Right cardiac atrium (tissue), 5 donors: ENCODE data around the gene TRPC4AP. TPM values are rescaled to one million over a fixed set of nuclear protein-coding genes. Genes with fewer than 3 reads are reported as not detected.
"Not testable (repeated sequence)": the region's sequence is repeated elsewhere in the genome, so short reads cannot be mapped to it uniquely, and the experiment has no call there.

Source experiments
- ATAC-seq, 2 donors: fragments of 200-7000 bp; cut with Tn5 transposase; one replicate each; pipeline versions ENCODE4 v1.8.0 to v1.9.1; 2020; ENCODE audit warnings: moderate library complexity in 2 of 2, mild to moderate bottlenecking in 1 of 2
- DNase-seq, 3 donors: peaks; one replicate each; pipeline ENCODE4 v3.0.0-alpha.2; 2020
- H3K27ac ChIP-seq: one replicate; pipeline ENCODE4 v1.5.1; 2013; ENCODE audit warnings: mild to moderate bottlenecking, low read length, control low read depth, moderate library complexity
- H3K27me3 ChIP-seq: one replicate; pipeline ENCODE4 v1.6.1; 2013; ENCODE audit not compliant: control insufficient read depth, insufficient read depth
- H3K4me1 ChIP-seq: one replicate; pipeline ENCODE4 v1.6.1; 2013; ENCODE audit warnings: low read length; ENCODE audit not compliant: control insufficient read depth, insufficient read depth
- H3K4me3 ChIP-seq: one replicate; pipeline ENCODE4 v1.5.1; 2013; ENCODE audit warnings: low read length, control low read depth
- H3K9me3 ChIP-seq: one replicate; pipeline ENCODE4 v1.6.1; 2013; ENCODE audit warnings: low read length; ENCODE audit not compliant: control insufficient read depth
- WGBS: extraction: QIAGEN DNeasy Blood & Tissue Kit; methylation state at CpG from one replicate; pipeline ENCODE4 v1.1.7; 2013; 5-methylcytosine and 5-hydroxymethylcytosine counted together
- intact Hi-C, 4 donors: fragments of 100-400 bp; cut with DNase I; formaldehyde crosslinking; loops; one replicate each; pipeline versions ENCODE4 v1.11.0 to v1.14.0; 2022 to 2023
- polyA plus RNA-seq: library from polyadenylated mRNA; stranded (reverse); fragments of 200-250 nt; gene quantifications from one replicate; pipeline ENCODE4 v1.2.3, GENCODE V29; 2013
- total RNA-seq, 4 donors: library from RNA; stranded (reverse); fragmentation: NEBNext Ultra II Directional; extraction: Animal tissue kit (Norgen Biotek cat#: 25700); gene quantifications; one replicate each; pipeline ENCODE4 v1.2.1, GENCODE V29; 2021
- donor health status: healthy with polysubstance abuse.
- donor health status: DM: no; HTN: yes; CAD: no.
- donor health status: DM: no; HTN: no; CAD: no.
- donor health status: DM: no; HTN: yes; CAD: no; lungs with severe emphysema.
- donor health status: DM: yes; HTN: yes; CAD: no.

The TRPC4AP gene
- total and polyA plus RNA-seq, 5 donors: 29.1 to 44.6 (median 34.5) TPM

GRCh38 chr20:35079472-35080347 is 12.9 kb downstream of the TRPC4AP start:
- Histone ChIP-seq H3K27me3 (no peaks in the 10 kb centered on the region), H3K4me1 (peaks cover 7% of the 10 kb centered on the region), H3K9me3 (no peaks in the 10 kb centered on the region), H3K4me3 (no peak overlapping the region), H3K27ac (no peak overlapping the region)
- 86% methylated on average over 8 of the region's 8 CpGs for WGBS
- intact Hi-C loops: no loop called here
- DNase-seq: no peak
- no peak for ATAC-seq

DNA sequence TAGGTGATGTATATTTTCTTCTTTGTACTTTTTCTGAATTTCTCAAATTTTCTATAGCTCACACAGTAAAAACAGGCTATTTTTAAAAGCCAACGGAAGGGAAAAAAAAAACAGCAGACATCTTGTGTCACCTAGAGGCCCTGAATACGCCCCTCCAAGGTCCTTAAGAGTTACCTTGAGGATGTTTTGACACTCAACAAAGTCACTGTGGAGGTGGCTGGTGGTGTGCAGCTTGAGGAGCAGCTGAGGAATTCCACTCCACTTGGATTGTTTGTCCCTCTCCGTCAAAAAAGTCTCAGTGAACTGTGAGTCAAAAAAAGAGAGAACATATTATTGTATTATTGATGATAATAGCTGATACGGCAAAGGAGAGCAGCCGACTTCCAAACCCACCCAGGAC is 14.7 kb downstream of the TRPC4AP start:
- ATAC-seq (no peak), DNase-seq (no peak)
- Histone ChIP-seq H3K27me3 (no peaks in the 10 kb centered on the region), H3K27ac (no peak overlapping the region), H3K4me1 (peaks cover 7% of the 10 kb centered on the region), H3K4me3 (no peak overlapping the region), H3K9me3 (no peaks in the 10 kb centered on the region)
- WGBS: 93% methylated on average over 5 of the region's 5 CpGs
- intact Hi-C loops: no loop called here

GRCh38 chr20:35077341-35077740 is 15.3 kb downstream of the TRPC4AP start:
- H3K27ac ChIP-seq: no peak overlapping the region
- over 99% methylated on average over 5 of the region's 5 CpGs for WGBS
- H3K4me1 ChIP-seq: peaks cover 7% of the 10 kb centered on the region
- ATAC-seq (no peak), DNase-seq (no peak)
- H3K4me3 ChIP-seq: no peak overlapping the region
- H3K27me3 ChIP-seq: no peaks in the 10 kb centered on the region
- intact Hi-C loops: no loop called here
- no peaks in the 10 kb centered on the region for H3K9me3 ChIP-seq

GRCh38 chr20:35071436-35072153 is 21.0 kb downstream of the TRPC4AP start:
- H3K9me3 ChIP-seq, H3K4me3 ChIP-seq, intact Hi-C loops, DNase-seq, H3K27me3 ChIP-seq, H3K27ac ChIP-seq, ATAC-seq, H3K4me1 ChIP-seq: not testable (repeated sequence)
- 95% methylated on average over 8 of the region's 8 CpGs for WGBS

DNA sequence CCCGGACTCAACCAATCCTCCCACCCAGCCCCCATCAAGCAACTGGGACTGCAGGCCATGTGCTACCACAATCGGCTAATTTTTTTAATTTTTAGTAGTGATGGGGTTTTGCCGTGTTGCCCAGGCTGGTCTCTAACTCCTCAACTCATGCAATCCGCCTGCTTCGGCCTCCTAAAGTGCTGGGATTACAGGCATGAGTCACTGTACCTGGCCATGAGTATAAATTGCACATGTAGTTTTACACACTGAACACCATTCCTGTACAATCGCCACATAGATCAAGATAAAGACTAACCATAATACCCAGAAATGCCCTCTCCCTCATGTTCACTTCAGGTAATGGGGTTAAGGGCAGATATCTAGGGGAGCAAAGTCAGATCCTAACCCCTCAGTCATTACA is 26.4 kb downstream of the TRPC4AP start:
- intact Hi-C loops: no loop called here

DNA sequence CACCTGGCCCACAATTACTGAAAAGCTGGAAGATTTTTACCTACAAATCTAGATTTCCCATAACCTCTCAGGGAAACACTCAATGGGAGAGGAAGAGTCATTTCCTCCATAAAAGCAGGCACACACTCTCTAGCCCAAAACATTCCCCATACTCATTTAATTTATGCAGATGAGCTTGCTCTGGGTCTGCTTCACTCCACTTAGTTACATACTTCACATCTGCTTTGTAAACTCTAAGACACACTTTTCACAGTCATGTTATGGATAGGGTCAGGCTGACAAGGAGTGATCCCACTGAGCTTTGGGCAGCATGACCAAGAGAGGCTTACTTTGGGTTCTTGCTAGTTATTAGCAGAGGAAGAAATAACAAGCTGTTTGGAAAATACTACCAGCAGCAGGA is 27.4 kb downstream of the TRPC4AP start:
- Histone ChIP-seq H3K4me3 (no peak overlapping the region), H3K27me3 (no peaks in the 10 kb centered on the region), H3K27ac (no peak overlapping the region), H3K4me1 (peaks cover 2% of the 10 kb centered on the region), H3K9me3 (no peaks in the 10 kb centered on the region)
- DNase-seq: no peak
- intact Hi-C loops: no loop called here
- ATAC-seq: no peak

More for the DNA sequence above, 26.4 kb downstream of the TRPC4AP start:
- no peak overlapping the region for H3K4me3 ChIP-seq
- 95% methylated on average over 6 of the region's 6 CpGs for WGBS
- H3K27me3 ChIP-seq: no peaks in the 10 kb centered on the region
- no peaks in the 10 kb centered on the region for H3K9me3 ChIP-seq
- H3K4me1 ChIP-seq: peaks cover 2% of the 10 kb centered on the region
- DNase-seq: no peak
- no peak for ATAC-seq
- H3K27ac ChIP-seq: no peak overlapping the region

- Histone ChIP-seq H3K4me1 (no peaks in the 10 kb centered on the region), H3K27me3 (no peaks in the 10 kb centered on the region), H3K27ac (no peak overlapping the region), H3K9me3 (no peaks in the 10 kb centered on the region), H3K4me3 (no peak overlapping the region)
- ATAC-seq: no peak
- 72% methylated on average over 3 of the region's 3 CpGs for WGBS
- DNase-seq: no peak
- intact Hi-C loops: no loop called here
Measured at GRCh38 chr20:35063168-35063567, 29.4 kb downstream of the TRPC4AP start.

GRCh38 chr20:35062478-35062877 is 30.1 kb downstream of the TRPC4AP start:
- intact Hi-C loops: no loop called here
- H3K4me3 ChIP-seq: no peak overlapping the region
- no peaks in the 10 kb centered on the region for H3K9me3 ChIP-seq
- DNase-seq (no peak), ATAC-seq (no peak)
- 93% methylated on average over 3 of the region's 3 CpGs for WGBS
- no peak overlapping the region for H3K27ac ChIP-seq
- H3K27me3 ChIP-seq: no peaks in the 10 kb centered on the region
- H3K4me1 ChIP-seq: no peaks in the 10 kb centered on the region

GRCh38 chr20:35060168-35060567 is 32.4 kb downstream of the TRPC4AP start:
- Histone ChIP-seq H3K27ac (no peak overlapping the region), H3K27me3 (no peaks in the 10 kb centered on the region), H3K4me1 (peaks cover 2% of the 10 kb centered on the region), H3K4me3 (no peak overlapping the region), H3K9me3 (no peaks in the 10 kb centered on the region)
- ATAC-seq (no peak), DNase-seq (no peak)
- WGBS: 98% methylated on average over 5 of the region's 5 CpGs
- intact Hi-C loops: no loop called here

DNA sequence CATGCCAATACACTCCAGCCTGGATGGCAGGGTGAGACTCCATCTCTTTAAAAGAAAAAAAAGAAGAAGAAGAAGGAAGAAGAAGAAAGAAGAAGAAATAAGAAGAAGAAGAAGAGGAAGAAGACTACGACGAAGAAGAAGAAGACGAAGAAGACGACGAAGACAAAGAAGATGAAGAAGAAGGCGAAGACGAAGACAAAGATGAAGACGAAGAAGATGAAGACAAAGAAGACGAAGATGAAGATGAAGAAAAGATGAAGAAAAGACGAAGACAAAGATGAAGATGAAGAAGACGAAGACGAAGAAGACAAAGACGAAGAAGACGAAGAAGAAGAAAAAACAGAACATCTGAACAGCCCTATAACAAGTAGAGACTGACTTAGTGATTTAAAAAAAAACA is 33.0 kb downstream of the TRPC4AP start:
- Histone ChIP-seq H3K27me3 (no peaks in the 10 kb centered on the region), H3K4me1 (peaks cover 3% of the 10 kb centered on the region), H3K9me3 (no peaks in the 10 kb centered on the region), H3K4me3 (no peak overlapping the region), H3K27ac (no peak overlapping the region)
- ATAC-seq: no peak
- WGBS: 94% methylated on average over 14 of the region's 14 CpGs
- DNase-seq: no peak
- intact Hi-C loops: no loop called here

DNA sequence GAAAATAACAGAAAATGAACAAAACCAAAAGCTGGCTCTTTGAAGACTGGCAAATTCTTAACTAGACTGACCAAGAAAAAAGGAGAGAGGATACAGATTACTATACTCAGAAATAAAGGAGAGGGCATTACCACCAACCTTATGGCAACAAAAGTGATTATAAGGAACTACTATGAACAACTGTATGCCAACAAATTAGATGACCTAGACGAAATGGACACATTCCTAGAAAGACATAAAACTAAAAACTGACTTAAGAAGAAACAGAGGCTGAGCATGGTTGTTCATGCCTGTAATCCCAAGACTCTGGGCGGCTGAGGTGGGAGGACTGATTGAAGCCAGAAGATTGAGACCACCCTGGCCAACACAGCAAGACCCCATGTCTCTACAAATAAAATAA is 33.5 kb downstream of the TRPC4AP start:
- H3K4me3 ChIP-seq: no peak overlapping the region
- no peak for ATAC-seq
- intact Hi-C loops: no loop called here
- DNase-seq: no peak
- H3K27me3 ChIP-seq: no peaks in the 10 kb centered on the region
- no peaks in the 10 kb centered on the region for H3K9me3 ChIP-seq
- H3K27ac ChIP-seq: no peak overlapping the region
- peaks cover 6% of the 10 kb centered on the region for H3K4me1 ChIP-seq
- 96% methylated on average over 2 of the region's 2 CpGs for WGBS
